Measurements from ENCODE around the gene TPP2.

GRCh38 chr13:102638741-102639140 is 42.0 kb downstream of the TPP2 start:
- TF ChIP-seq, protein P1, sequence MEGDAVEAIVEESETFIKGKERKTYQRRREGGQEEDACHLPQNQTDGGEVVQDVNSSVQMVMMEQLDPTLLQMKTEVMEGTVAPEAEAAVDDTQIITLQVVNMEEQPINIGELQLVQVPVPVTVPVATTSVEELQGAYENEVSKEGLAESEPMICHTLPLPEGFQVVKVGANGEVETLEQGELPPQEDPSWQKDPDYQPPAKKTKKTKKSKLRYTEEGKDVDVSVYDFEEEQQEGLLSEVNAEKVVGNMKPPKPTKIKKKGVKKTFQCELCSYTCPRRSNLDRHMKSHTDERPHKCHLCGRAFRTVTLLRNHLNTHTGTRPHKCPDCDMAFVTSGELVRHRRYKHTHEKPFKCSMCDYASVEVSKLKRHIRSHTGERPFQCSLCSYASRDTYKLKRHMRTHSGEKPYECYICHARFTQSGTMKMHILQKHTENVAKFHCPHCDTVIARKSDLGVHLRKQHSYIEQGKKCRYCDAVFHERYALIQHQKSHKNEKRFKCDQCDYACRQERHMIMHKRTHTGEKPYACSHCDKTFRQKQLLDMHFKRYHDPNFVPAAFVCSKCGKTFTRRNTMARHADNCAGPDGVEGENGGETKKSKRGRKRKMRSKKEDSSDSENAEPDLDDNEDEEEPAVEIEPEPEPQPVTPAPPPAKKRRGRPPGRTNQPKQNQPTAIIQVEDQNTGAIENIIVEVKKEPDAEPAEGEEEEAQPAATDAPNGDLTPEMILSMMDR (conservative IDR thresholded peaks at IDR 0.05; ENCODE audit: low read length): no peak
- no peak for TF ChIP-seq EZH2phosphoT487 (IDR thresholded peaks at IDR 0.05; ENCODE audit: borderline replicate concordance, low read depth, low read length)
